GM12873 (cell line): Measurements from ENCODE around the gene CNPY4.

Source experiments
- TF ChIP-seq, protein P1 (sequence below): IDR thresholded peaks from 2 replicates; pipeline ENCODE4 v1.5.1; 2012; ENCODE audit warnings: low read depth, mild to moderate bottlenecking, moderate library complexity, low read length, control low read depth; ENCODE audit not compliant: insufficient read depth; ENCODE audit errors: missing control alignments

CNPY4 gene, protein sequence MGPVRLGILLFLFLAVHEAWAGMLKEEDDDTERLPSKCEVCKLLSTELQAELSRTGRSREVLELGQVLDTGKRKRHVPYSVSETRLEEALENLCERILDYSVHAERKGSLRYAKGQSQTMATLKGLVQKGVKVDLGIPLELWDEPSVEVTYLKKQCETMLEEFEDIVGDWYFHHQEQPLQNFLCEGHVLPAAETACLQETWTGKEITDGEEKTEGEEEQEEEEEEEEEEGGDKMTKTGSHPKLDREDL

DNA sequence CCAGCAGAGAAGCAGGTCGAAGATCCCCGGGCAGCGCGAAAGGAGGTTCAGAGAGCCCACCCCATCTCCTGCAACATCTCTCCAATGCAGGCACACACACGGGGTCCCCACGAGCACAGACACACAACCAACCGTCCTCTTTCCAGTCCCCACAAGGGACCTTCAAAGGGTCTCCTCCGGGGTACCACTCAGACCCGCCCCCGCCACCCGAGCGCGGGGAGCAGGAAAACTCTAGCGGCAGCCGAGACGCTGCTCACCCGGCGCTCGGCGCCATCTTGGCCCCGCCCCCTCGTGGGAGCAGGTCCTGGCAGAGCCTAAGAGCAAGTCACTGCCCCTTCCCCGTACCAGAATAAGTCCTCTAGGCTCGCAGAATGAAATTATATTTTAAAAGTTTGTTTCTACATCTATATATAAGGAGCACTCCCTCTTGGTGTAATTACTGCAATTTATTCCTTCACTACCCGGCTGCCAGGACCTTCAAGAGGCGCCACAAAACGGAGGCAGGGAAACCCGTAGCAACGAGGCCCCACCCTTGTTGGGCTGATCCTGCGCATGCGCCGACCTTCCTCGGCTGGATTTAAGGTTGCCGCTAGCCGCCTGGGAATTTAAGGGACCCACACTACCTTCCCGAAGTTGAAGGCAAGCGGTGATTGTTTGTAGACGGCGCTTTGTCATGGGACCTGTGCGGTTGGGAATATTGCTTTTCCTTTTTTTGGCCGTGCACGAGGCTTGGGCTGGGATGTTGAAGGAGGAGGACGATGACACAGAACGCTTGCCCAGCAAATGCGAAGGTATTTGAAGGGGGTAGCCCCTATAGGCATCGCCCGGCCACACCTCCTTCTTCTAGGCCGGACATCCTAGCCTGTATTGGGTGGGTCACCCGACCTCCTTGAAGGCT, at the start of gene CNPY4, which contains the start of gene TAF6:
TSS of gene CNPY4 (plus strand) at position 563 of the 898 bp plus-strand sequence. CDS start at position 674, 111 bp downstream.
TSS of gene TAF6 (minus strand) at position 287 of the 898 bp plus-strand sequence. CDS start 5,149 bp downstream, outside the sequence.
- TF ChIP-seq, protein P1, sequence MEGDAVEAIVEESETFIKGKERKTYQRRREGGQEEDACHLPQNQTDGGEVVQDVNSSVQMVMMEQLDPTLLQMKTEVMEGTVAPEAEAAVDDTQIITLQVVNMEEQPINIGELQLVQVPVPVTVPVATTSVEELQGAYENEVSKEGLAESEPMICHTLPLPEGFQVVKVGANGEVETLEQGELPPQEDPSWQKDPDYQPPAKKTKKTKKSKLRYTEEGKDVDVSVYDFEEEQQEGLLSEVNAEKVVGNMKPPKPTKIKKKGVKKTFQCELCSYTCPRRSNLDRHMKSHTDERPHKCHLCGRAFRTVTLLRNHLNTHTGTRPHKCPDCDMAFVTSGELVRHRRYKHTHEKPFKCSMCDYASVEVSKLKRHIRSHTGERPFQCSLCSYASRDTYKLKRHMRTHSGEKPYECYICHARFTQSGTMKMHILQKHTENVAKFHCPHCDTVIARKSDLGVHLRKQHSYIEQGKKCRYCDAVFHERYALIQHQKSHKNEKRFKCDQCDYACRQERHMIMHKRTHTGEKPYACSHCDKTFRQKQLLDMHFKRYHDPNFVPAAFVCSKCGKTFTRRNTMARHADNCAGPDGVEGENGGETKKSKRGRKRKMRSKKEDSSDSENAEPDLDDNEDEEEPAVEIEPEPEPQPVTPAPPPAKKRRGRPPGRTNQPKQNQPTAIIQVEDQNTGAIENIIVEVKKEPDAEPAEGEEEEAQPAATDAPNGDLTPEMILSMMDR, result peak; percentile 6

DNA sequence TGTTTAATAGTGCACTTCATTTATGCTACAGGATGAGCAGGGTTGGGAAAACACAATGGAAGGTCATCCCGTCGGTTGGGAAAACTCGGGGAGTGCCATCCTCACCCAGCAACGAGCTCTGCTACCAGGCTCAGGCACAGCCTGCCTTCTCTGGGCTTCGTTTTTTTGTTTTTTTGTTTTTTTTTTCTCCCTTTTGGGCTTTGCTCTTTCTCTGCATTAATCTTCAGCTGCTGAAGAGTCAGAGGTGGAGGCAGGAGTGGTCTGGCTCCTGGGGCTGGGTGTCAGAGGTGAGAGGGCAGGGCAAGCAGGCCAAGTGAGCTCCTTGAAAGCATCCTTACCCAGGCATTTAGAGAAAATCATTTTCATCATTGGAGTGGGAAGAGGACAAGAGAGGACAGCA, 49.4 kb upstream of the CNPY4 start:
- TF ChIP-seq, protein P1, result no peak

DNA sequence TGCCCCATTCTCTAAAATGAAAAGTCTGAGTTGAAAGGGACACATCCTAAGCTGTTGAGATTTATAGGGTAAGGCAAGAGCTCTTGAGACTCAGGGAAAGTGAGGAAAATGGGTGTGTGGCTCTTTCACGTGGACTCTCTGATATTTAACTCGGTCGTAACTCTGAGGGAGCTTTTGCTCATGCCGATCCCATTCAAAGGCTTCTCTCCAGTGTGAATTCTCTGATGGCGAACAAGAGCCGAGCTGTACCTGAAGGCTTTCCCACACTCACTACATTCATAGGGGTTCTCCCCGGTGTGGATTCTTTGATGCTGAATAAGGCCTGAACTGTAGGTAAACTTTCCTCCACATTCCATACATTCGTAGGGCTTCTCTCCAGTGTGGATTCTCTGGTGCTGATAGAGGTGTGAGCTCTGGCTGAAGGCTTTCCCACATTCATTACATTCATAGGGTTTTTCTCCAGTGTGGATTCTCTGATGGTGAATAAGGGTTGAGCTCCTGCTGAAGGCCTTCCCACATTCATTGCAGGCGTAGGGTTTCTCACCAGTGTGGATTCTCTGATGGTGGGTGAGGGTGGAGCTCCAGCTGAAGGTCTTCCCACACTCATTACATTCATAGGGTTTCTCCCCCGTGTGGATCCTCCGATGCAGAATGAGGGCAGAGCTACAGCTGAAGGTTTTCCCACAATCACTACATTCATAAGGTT, 48.3 kb upstream of the CNPY4 start:
- TF ChIP-seq, protein P1, result no peak

DNA sequence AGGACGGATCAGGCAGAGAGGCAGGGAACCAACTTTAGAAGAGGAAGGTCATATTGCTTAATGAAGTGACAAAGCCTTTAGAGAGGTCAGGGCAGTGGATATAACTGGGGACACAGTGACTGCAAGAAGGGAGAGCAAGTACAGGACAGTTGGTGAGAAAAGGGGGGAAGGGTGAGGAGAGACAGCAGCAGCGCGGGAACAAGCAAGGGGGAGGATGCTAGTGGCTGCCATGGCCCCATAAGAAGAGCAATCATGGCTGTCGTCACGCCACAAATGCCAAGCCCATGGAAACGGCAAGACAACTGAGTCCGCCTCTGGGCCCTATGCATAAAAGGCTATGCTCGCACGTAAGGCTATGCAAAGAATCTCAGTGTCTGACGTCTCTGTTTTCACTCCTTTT, 47.0 kb upstream of the CNPY4 start:
- TF ChIP-seq, protein P1, result no peak

DNA sequence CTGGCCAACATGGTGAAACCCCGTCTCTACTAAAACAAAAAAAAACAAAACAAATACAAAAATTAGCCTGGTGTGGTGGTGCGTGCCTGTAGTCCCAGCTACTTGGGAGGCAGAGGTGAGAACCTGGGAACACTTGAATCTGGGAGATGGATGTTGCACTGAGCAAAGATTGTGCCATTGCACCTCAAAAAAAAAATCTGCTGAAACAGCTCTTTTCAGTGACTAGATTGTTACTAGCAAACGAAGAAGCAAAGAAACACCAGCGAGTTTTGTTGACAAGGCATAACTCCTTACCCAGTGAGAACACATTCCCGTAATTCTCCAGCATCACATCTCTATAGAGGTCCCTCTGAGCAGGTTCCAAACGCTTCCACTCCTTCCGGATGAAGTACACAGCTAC, 44.6 kb upstream of the CNPY4 start:
- TF ChIP-seq, protein P1, result no peak

DNA sequence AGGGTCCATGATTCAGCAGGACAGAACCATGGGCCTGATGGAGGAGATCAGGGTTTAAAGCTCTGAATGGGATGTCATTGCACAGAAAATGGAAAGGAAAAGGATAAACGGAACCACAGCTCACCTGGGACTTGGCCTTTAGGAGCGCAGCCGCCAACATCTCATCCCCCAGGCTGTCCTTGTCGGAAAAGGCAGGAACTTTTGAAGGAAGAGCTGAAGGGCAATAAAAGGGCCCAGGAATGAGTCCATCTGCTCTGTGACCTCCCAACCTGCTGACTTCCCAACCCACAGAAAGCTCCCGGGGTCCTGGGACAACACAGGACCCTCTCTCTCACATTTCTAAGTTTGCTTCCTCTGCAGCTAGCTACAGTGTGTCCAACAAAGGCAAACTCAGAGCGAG, 44.0 kb upstream of the CNPY4 start:
- TF ChIP-seq, protein P1, result no peak

DNA sequence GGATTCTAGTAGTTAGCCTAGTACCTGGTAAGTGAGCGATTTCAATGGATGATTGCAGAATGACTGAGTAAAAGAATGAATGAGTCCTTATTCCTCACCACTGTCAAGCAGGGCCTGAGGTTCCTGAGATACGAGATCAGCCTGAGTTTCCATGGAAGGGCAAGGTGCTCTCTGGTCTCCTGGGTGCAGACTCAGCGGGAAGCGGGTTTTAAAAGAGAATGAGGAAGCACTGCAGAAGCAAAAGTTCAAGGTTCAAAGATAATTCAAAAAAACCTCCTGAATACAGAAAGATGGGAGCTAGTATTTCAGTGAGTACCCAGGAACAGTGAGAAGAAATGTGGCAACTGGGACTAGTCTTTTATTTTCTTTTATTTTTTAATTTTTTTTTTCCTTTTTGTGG, 42.2 kb upstream of the CNPY4 start:
- TF ChIP-seq, protein P1, result no peak
